H1 (cell line): ENCODE results near the gene TIMM22. TPM values are rescaled to one million over a fixed set of nuclear protein-coding genes. Genes with fewer than 3 reads are reported as not detected.

Experiments
- CTCF ChIA-PET: fragments of 300-600 bp; sonication (Branson Sonifier 250); formaldehyde crosslinking; loops from one replicate; lab custom pipeline; 2021; ENCODE audit not compliant: partially characterized antibody; lab: Charles Lee
- POLR2A ChIA-PET: fragments of 300-600 bp; sonication (Branson Sonifier 250); formaldehyde crosslinking; loops from one replicate; lab custom pipeline; 2021; ENCODE audit warnings: inconsistent platforms; ENCODE audit not compliant: partially characterized antibody; lab: Charles Lee
- DNase-seq, 2 experiments: peaks; one replicate each; pipeline versions ENCODE4 v3.0.0 to v3.0.0-alpha.2; 2010 to 2022; ENCODE audit warnings: low spot score in 2 of 2, low read depth in 1 of 2, mixed read lengths in 1 of 2
- FAIRE-seq: peaks from 2 replicates; lab custom pipeline; 2011; peaks lifted over from hg19 to GRCh38; lab: Jason Lieb, UNC
- H2AFZ ChIP-seq: 2 replicates; pipeline ENCODE4 v1.8.1; 2012; ENCODE audit warnings: low read length, inconsistent platforms
- H2AK5ac ChIP-seq: 2 replicates; pipeline ENCODE4 v1.6.1; 2013; ENCODE audit warnings: low read depth, low read length
- H2BK120ac ChIP-seq: replicated peaks from 2 replicates; pipeline ENCODE3; 2013; ENCODE audit warnings: low read depth, low read length, inconsistent platforms
- H2BK12ac ChIP-seq: 2 replicates; pipeline ENCODE4 v1.6.1; 2013; ENCODE audit warnings: low read depth, low read length
- H2BK15ac ChIP-seq: 2 replicates; pipeline ENCODE4 v1.6.1; 2013; ENCODE audit warnings: low read length
- H2BK20ac ChIP-seq: 2 replicates; pipeline ENCODE4 v1.6.1; 2013; ENCODE audit warnings: low read length
- H2BK5ac ChIP-seq: 2 replicates; pipeline ENCODE4 v1.6.1; 2013; ENCODE audit warnings: low read depth, low read length
- H3K14ac ChIP-seq: 2 replicates; pipeline ENCODE4 v1.6.1; 2013; ENCODE audit warnings: inconsistent platforms; ENCODE audit not compliant: insufficient read length
- H3K18ac ChIP-seq: 2 replicates; pipeline ENCODE4 v1.6.1; 2013; ENCODE audit warnings: low read length; ENCODE audit errors: extremely low read depth
- H3K23ac ChIP-seq: 2 replicates; pipeline ENCODE4 v1.6.1; 2013; ENCODE audit warnings: inconsistent platforms; ENCODE audit not compliant: insufficient read length
- H3K23me2 ChIP-seq: 2 replicates; pipeline ENCODE4 v1.6.1; 2013; ENCODE audit warnings: low read depth, low read length
- H3K27ac ChIP-seq: 2 replicates; pipeline ENCODE4 v1.6.1; 2011; ENCODE audit warnings: low read depth, low read length, inconsistent platforms
- H3K27me3 ChIP-seq, 4 experiments: replicated peaks in 1 of 4; 1 replicate in 1 of 4; 2 replicates in 3 of 4; pipeline versions ENCODE4 v1.6.1 to v1.8.1; 2011 to 2013; ENCODE audit warnings: low read length in 3 of 4, mild to moderate bottlenecking in 3 of 4, inconsistent platforms in 2 of 4, mixed read lengths in 2 of 4, moderate library complexity in 1 of 4; ENCODE audit not compliant: control insufficient read depth in 3 of 4, insufficient read depth in 3 of 4; ENCODE audit errors: extremely low read depth in 1 of 4
- H3K36me3 ChIP-seq, 4 experiments: 2 replicates each; pipeline versions ENCODE4 v1.6.1 to v1.8.1; 2011 to 2013; ENCODE audit warnings: mild to moderate bottlenecking in 4 of 4, low read length in 3 of 4, moderate library complexity in 2 of 4, control low read depth in 1 of 4, inconsistent platforms in 1 of 4; ENCODE audit not compliant: insufficient read depth in 4 of 4, control insufficient read depth in 2 of 4
- H3K4ac ChIP-seq: replicated peaks from 2 replicates; pipeline ENCODE3; 2013; ENCODE audit warnings: low read length, low read depth, mixed read lengths, inconsistent platforms; ENCODE audit not compliant: insufficient read length
- H3K4me1 ChIP-seq, 4 experiments: replicated peaks in 1 of 4; 1 replicate in 1 of 4; 2 replicates in 3 of 4; pipeline versions ENCODE4 v1.6.1 to v1.8.1; 2011 to 2013; ENCODE audit warnings: low read length in 3 of 4, inconsistent platforms in 2 of 4, mixed read lengths in 1 of 4; ENCODE audit not compliant: insufficient read depth in 4 of 4, control insufficient read depth in 3 of 4
- H3K4me2 ChIP-seq, 2 experiments: 2 replicates each; pipeline versions ENCODE4 v1.6.1 to v1.8.1; 2011 to 2013; ENCODE audit warnings: low read depth in 2 of 2, low read length in 2 of 2, control low read depth in 1 of 2, inconsistent platforms in 1 of 2, mild to moderate bottlenecking in 1 of 2; ENCODE audit not compliant: insufficient read depth in 1 of 2
- H3K4me3 ChIP-seq, 4 experiments: fragments of 200-600, 300-600 bp in 1 of 4; sonication (generic), shearing (Covaris generic), sonication (Bioruptor Twin) in 1 of 4; 2 replicates each; pipeline versions ENCODE4 v1.5.1 to v1.8.1; 2011 to 2016; ENCODE audit warnings: low read length in 4 of 4, low read depth in 3 of 4, control low read depth in 2 of 4, inconsistent platforms in 2 of 4, mild to moderate bottlenecking in 2 of 4, mixed read lengths in 1 of 4, moderate library complexity in 1 of 4; ENCODE audit not compliant: insufficient read depth in 2 of 4; ENCODE audit errors: extremely low read depth in 1 of 4
- H3K56ac ChIP-seq: replicated peaks from 2 replicates; pipeline ENCODE3; 2013; ENCODE audit warnings: low read depth, mild to moderate bottlenecking, mixed read lengths, low read length, inconsistent platforms; ENCODE audit not compliant: insufficient read length
- H3K79me1 ChIP-seq: 2 replicates; pipeline ENCODE4 v1.6.1; 2013; ENCODE audit warnings: low read depth, low read length, control low read depth
- H3K79me2 ChIP-seq, 2 experiments: 2 replicates each; pipeline versions ENCODE4 v1.6.1 to v1.8.1; 2012 to 2013; ENCODE audit warnings: low read length in 2 of 2, mild to moderate bottlenecking in 2 of 2, inconsistent platforms in 1 of 2; ENCODE audit not compliant: insufficient read depth in 2 of 2, control insufficient read depth in 1 of 2
- H3K9ac ChIP-seq, 4 experiments: replicated peaks in 1 of 4; 1 replicate in 1 of 4; 2 replicates in 3 of 4; pipeline versions ENCODE4 v1.6.1 to v1.8.1; 2011 to 2013; ENCODE audit warnings: low read depth in 3 of 4, low read length in 3 of 4, control low read depth in 2 of 4, mild to moderate bottlenecking in 2 of 4, moderate library complexity in 2 of 4, inconsistent platforms in 1 of 4; ENCODE audit errors: extremely low read depth in 1 of 4
- H3K9me3 ChIP-seq, 2 experiments: 2 replicates each; pipeline versions ENCODE4 v1.6.1 to v1.8.1; 2012 to 2013; ENCODE audit warnings: mild to moderate bottlenecking in 2 of 2, moderate library complexity in 2 of 2, control low read depth in 1 of 2, inconsistent platforms in 1 of 2, low read depth in 1 of 2, low read length in 1 of 2, mixed read lengths in 1 of 2; ENCODE audit not compliant: insufficient read depth in 2 of 2
- H4K20me1 ChIP-seq, 2 experiments: replicated peaks in 1 of 2; 2 replicates each; pipeline versions ENCODE3 to v1.8.1; 2011 to 2013; ENCODE audit warnings: inconsistent platforms in 2 of 2, low read length in 2 of 2, mild to moderate bottlenecking in 1 of 2; ENCODE audit not compliant: insufficient read depth in 2 of 2, control insufficient read depth in 1 of 2
- H4K5ac ChIP-seq: 2 replicates; pipeline ENCODE4 v1.6.1; 2013; ENCODE audit warnings: low read length, low read depth, mixed read lengths, inconsistent platforms; ENCODE audit not compliant: insufficient read length
- H4K8ac ChIP-seq: 2 replicates; pipeline ENCODE4 v1.8.0; 2013; ENCODE audit warnings: mild to moderate bottlenecking, moderate library complexity, low read length, inconsistent platforms; ENCODE audit not compliant: insufficient read depth; ENCODE audit errors: extremely low read depth
- H4K91ac ChIP-seq: replicated peaks from 2 replicates; pipeline ENCODE3; 2013; ENCODE audit warnings: low read length, mixed read lengths, inconsistent platforms; ENCODE audit not compliant: insufficient read length
- ASH2L ChIP-seq: fragments of 200-600, 300-600 bp; sonication (generic); IDR thresholded peaks from one replicate; pipeline ENCODE4 v1.7.1; 2017; ENCODE audit warnings: low read length
- BRCA1 ChIP-seq: IDR thresholded peaks from 2 replicates; pipeline ENCODE4 v1.6.1; 2012; ENCODE audit warnings: low read depth, low read length, improper control_type of control experiment
- CBX8 ChIP-seq: fragments of 300-800, 300-1000 bp; sonication (generic); IDR thresholded peaks from 2 replicates; pipeline ENCODE4 v1.7.1; 2016; ENCODE audit warnings: low read depth, low read length, borderline replicate concordance
- CEBPB ChIP-seq: IDR thresholded peaks from 2 replicates; pipeline ENCODE4 v1.6.1; 2012; ENCODE audit warnings: low read depth, low read length
- CHD1 ChIP-seq: IDR thresholded peaks from 2 replicates; pipeline ENCODE4 v1.6.1; 2012; ENCODE audit warnings: low read depth, low read length, improper control_type of control experiment
- EGR1 ChIP-seq: IDR thresholded peaks from 2 replicates; pipeline ENCODE4 v1.6.1; 2011; ENCODE audit warnings: low read depth, low read length, borderline replicate concordance
- HDAC6 ChIP-seq: IDR thresholded peaks from one replicate; pipeline ENCODE4 v1.7.1; 2012; ENCODE audit warnings: low read depth, mild to moderate bottlenecking, inconsistent platforms, low read length, moderate library complexity
- JUN ChIP-seq: IDR thresholded peaks from 2 replicates; pipeline ENCODE4 v1.6.1; 2011; ENCODE audit warnings: low read depth, mild to moderate bottlenecking, improper control_type of control experiment, low read length
- JUND ChIP-seq: IDR thresholded peaks from 2 replicates; pipeline ENCODE4 v1.6.1; 2011; ENCODE audit warnings: mild to moderate bottlenecking, improper control_type of control experiment, low read length
- MAFK ChIP-seq: IDR thresholded peaks from 2 replicates; pipeline ENCODE4 v1.6.1; 2012; ENCODE audit warnings: low read depth, mild to moderate bottlenecking, improper control_type of control experiment, low read length
- POLR2A ChIP-seq, 2 experiments: IDR thresholded peaks; 1 replicate in 1 of 2; 2 replicates in 1 of 2; pipeline ENCODE4 v1.6.1; 2011; ENCODE audit warnings: low read depth in 2 of 2, low read length in 2 of 2, mild to moderate bottlenecking in 2 of 2; ENCODE audit errors: control extremely low read depth in 1 of 2
- POLR2AphosphoS5 ChIP-seq: IDR thresholded peaks from 2 replicates; pipeline ENCODE4 v1.6.1; 2011; ENCODE audit warnings: low read depth, low read length
- POU5F1 ChIP-seq: IDR thresholded peaks from 2 replicates; pipeline ENCODE4 v1.6.1; 2011; ENCODE audit warnings: low read depth, mild to moderate bottlenecking, low read length, moderate library complexity
- SP1 ChIP-seq: IDR thresholded peaks from 2 replicates; pipeline ENCODE4 v1.6.1; 2011; ENCODE audit warnings: low read depth, low read length
- SP2 ChIP-seq: IDR thresholded peaks from 2 replicates; pipeline ENCODE4 v1.6.1; 2012; ENCODE audit warnings: mild to moderate bottlenecking, low read length, inconsistent platforms
- TAF1 ChIP-seq: IDR thresholded peaks from 2 replicates; pipeline ENCODE4 v1.6.1; 2011; ENCODE audit warnings: mild to moderate bottlenecking, low read depth, low read length
- WGBS, 2 experiments: shearing (Covaris generic) in 1 of 2; methylation state at CpG; one replicate each; pipeline versions ENCODE4 v1.1.6 to v1.1.7; 2013 to 2015; ENCODE audit warnings: low lambda C conversion rate in 2 of 2, mixed read lengths in 2 of 2, inconsistent platforms in 1 of 2, low coverage in 1 of 2, missing lambda C conversion rate in 1 of 2; ENCODE audit not compliant: insufficient replicate concordance in 2 of 2, insufficient coverage in 1 of 2, insufficient read length in 1 of 2; ENCODE audit errors: extremely low coverage in 1 of 2, missing lambda C conversion rate in 1 of 2; 5-methylcytosine and 5-hydroxymethylcytosine counted together
- polyA plus RNA-seq, 7 experiments: library from polyadenylated mRNA; depleted of rRNA in 3 of 7; stranded (reverse) in 5 of 7; unstranded in 2 of 7; fragments of >200 nt in 5 of 7; fragments of 200-250 nt in 2 of 7; gene quantifications; 1 replicate in 5 of 7; 2 replicates in 1 of 7; 4 replicates in 1 of 7; pipeline versions ENCODE4 v1.2.1 to v1.2.3, GENCODE V29; 2011 to 2013; ENCODE audit warnings: missing spikeins in 2 of 7, mixed read lengths in 2 of 7
- total RNA-seq: library from RNA; stranded (reverse); fragmentation: NEBNext Ultra II Directional; extraction: Animal tissue kit (Norgen Biotek cat#: 25700); gene quantifications from 2 replicates; pipeline ENCODE4 v1.2.1, GENCODE V29; 2021

TIMM22 gene
- total and polyA plus RNA-seq, 2 of the 8 experiments (the other 6 are each of a cell fraction or from before 2014, with no cell fraction given), result 13.8 to 17.4 TPM

- Histone ChIP-seq H2BK12ac (no peak overlapping the region), H2BK15ac (no peak overlapping the region), H2BK20ac (no peak overlapping the region), H2BK5ac (no peak overlapping the region), H2AK5ac (no peak overlapping the region), H3K9me3 (no peaks in the 10 kb centered on the region), H3K56ac (no peak overlapping the region), H3K79me1 (no peaks in the 10 kb centered on the region; the same call in 1 of the 2 replicates), H3K4ac (no peak overlapping the region), H4K8ac (no peak overlapping the region), H3K36me3 (no peaks in the 10 kb centered on the region; a peak in 2 of 8 replicates), H3K23me2 (no peaks in the 10 kb centered on the region; the same call in 1 of the 2 replicates), H2AFZ (no peak overlapping the region), H4K5ac (no peak overlapping the region), H3K4me2 (no peak overlapping the region), H3K23ac (no peak overlapping the region), H2BK120ac (no peak overlapping the region), H3K4me3 (no peak overlapping the region), H4K91ac (no peak overlapping the region), H3K27me3 (peaks cover 0 to 8% (median 3%) of the 10 kb centered on the region in 4 experiments; a peak in 3 of 7 replicates), H3K79me2 (no peaks in the 10 kb centered on the region), H4K20me1 (peaks cover 6 to 8% of the 10 kb centered on the region in 2 experiments), H3K27ac (no peak overlapping the region), H3K18ac (no peak overlapping the region), H3K9ac (no peak overlapping the region), H3K4me1 (peaks cover 0 to 14% (median 8%) of the 10 kb centered on the region in 4 experiments; a peak in 6 of 7 replicates), H3K14ac (no peak overlapping the region)
- FAIRE-seq (no peak), DNase-seq (no peak)
- WGBS, 2 experiments, result 92% methylated on average over 17 of the region's 19 CpGs; no CpG with 5 or more reads in 1 of the 2 experiments
- ChIA-PET POLR2A (interaction anchor here (1.2 kb wide), 1 partner anchor 19 kb away, joined by 3 read pairs; no protein-coding TSS in a partner anchor), CTCF (interaction anchor here (1.4 to 6.3 kb wide), 3 partner anchors 18 to 38 kb away, joined by 3 to 41 read pairs (median 5); no protein-coding TSS in a partner anchor)
- no peak for TF ChIP-seq CEBPB
- TF ChIP-seq ASH2L, result no peak
- no peak for TF ChIP-seq EGR1
- no peak for TF ChIP-seq CBX8
- no peak for TF ChIP-seq POLR2AphosphoS5
- no peak for TF ChIP-seq SP2
- no peak for TF ChIP-seq POLR2A (IDR thresholded peaks at IDR 0.05; ENCODE audit: control extremely low read depth in 1 of 2, low read depth in 2 of 2, low read length in 2 of 2)
- TF ChIP-seq CHD1, result no peak
- TF ChIP-seq MAFK, result no peak
- TF ChIP-seq JUND, result no peak
- no peak for TF ChIP-seq SP1
- no peak for TF ChIP-seq BRCA1
- no peak for TF ChIP-seq POU5F1
- no peak for TF ChIP-seq JUN
- TF ChIP-seq HDAC6, result no peak
- TF ChIP-seq TAF1, result no peak
Measured at GRCh38 chr17:1037238-1037879, 40.4 kb downstream of the TIMM22 start.
